ENCODE results near the gene PRMT2.
"Not testable (repeated sequence)": the region's sequence is repeated elsewhere in the genome, so short reads cannot be mapped to it uniquely, and the experiment has no call there.

The PRMT2 gene

DNA sequence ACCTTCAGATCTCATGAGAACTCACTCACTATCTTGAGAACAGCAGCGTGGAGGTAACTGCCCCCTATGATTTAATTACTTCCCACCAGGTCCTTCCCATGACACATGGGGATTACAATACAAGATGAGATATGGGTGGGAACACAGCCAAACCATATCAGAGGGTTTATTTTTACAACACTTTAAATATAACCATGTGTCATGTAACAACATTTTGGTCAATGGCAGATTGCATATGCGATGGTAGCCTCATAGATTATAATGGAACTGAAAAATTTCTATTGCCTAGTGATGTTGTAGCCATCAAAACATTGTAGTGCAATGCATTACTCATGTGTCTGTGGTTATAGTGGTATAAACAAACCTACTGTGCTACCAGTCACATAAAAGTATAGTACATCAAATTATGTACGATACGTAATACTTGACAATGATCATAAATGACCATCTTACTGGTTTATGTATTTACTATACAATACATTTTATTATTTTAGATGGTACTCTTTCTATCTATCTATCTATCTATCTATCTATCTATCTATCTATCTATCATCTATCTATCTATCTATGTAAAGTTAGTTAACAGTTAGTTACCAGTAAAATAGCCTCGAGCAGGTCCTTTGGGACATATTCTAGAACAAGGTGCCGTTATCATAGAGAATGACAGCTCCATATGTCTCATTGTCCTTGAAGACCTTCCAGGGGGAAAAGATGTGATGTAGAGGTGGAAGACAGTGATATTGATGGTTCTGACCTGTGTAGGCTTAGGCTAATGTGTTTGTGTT lies 18.0 kb upstream of the PRMT2 start:
- no peak for DNase-seq (ENCODE audit: low spot score)

- DNase-seq (ENCODE audit: low spot score): no peak
These were observed 16.6 kb upstream of the PRMT2 start for GRCh38 chr21:46618738-46619379.

DNA sequence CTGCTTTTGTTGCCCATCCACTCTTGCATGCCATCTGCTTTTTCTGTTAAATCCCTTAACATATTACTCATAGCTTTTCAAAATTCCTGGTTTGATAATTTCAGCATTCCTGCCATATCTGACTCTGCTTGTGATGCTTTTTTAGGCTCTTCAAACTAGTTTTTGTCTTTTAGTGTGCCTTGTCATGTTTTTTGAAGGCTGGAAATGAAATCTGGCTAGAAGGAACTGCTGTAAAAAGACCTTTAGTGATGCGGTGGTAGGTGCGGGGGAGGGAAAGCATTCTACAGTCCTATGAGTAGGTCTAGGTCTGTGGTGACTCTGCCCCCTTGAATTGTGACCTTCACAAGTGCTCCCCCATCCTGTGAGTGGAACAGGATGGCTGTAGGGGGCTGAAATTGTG lies 15.6 kb upstream of the PRMT2 start:
- no peak for DNase-seq (ENCODE audit: low spot score)

- DNase-seq (ENCODE audit: low spot score): no peak
These were observed 14.6 kb upstream of the PRMT2 start for GRCh38 chr21:46620846-46621245.

- DNase-seq (ENCODE audit: low spot score): peak; percentile 98
These were observed 13.9 kb upstream of the PRMT2 start for GRCh38 chr21:46621457-46622182.

DNA sequence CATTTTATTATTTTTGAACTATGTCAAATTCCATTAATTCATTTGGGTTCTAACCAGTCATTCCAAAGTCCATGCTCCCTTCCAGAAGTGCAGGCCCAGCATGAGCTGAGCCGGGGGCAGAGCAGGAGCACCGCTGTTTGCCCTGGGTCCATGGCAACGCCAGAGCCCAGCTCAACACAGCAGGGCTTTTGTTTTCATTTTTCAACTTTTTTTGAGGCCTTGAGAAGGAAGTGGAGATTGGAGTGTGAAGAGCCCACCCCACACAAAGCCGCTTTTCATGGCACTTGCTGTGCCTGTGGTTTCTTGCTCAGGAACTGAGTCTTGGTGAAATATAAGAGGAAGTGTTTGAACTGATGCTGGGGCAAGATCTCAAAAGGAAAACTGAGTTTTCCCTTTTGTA lies 13.2 kb upstream of the PRMT2 start:
- DNase-seq (ENCODE audit: low spot score): peak; percentile 96

GRCh38 chr21:46624050-46624449 lies 11.4 kb upstream of the PRMT2 start:
- DNase-seq (ENCODE audit: low spot score): peak; percentile 57

DNA sequence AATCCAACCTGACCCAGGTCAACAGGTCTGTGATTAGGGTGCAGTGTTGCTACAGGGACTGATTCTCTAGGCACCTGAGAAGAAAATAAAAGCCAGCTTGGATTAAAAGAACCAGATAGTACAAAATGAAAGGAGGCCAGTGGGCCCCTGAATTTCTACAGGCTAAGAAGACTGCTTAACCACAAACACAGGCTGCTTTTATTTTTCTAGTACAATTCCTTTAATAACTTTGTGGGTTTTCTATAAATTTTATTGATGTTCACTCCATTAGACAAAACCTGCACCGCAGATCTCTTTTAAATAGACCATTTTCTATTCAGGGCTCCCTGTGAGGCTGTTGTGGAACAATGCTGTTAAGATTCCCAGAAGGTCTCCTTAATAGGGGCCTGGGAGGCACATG lies 9.7 kb upstream of the PRMT2 start:
- DNase-seq (ENCODE audit: low spot score): no peak

GRCh38 chr21:46626536-46626935 lies 8.9 kb upstream of the PRMT2 start:
- DNase-seq (ENCODE audit: low spot score): no peak

- no peak for DNase-seq (ENCODE audit: low spot score)
These were observed 8.4 kb upstream of the PRMT2 start for GRCh38 chr21:46626975-46627501.

GRCh38 chr21:46627726-46628125 lies 7.7 kb upstream of the PRMT2 start:
- no peak for DNase-seq (ENCODE audit: low spot score)

DNA sequence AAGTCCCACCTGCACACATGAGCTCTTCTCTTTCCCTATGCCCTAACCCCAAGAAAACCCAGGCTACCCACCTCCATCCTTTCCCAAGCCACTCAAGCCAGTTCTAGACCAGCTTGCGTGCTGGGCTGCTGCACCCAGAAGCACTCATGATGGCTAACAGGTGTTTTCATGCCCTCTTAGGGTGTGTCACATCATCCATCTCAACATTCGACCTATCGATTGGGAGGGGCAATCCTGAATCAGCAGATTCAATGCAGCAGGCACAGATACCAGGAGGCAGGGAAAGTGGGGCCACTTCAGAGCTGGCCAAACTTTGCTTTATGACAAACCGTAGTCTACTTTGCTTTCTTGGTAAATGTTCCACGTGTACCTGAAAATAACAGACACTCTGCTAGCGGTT lies 6.6 kb upstream of the PRMT2 start:
- DNase-seq (ENCODE audit: low spot score): no peak

- DNase-seq (ENCODE audit: low spot score): not testable (repeated sequence)
These were observed 4.6 kb upstream of the PRMT2 start for GRCh38 chr21:46630915-46631314.

- DNase-seq (ENCODE audit: low spot score): no peak
These were observed 1.9 kb upstream of the PRMT2 start for GRCh38 chr21:46633566-46633965.

DNA sequence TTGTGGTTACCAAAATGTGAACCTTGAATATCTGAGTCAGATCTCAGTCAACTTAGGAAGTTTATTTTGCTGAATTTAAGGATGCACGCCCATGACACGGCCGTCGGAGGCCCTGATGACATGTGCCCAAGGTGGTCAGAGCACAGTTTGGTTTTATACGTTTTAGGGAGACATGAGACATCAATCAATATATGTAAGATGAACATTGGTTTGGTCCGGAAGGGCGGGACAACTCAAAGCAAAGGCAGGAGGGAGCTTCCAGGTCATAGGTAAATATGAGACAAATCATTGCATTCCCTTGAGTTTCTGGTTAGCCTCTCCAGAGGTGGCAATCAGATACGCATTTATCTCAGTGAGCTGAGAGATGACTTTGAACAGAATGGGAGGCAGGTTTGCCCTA lies 1.0 kb upstream of the PRMT2 start:
- DNase-seq (ENCODE audit: low spot score): no peak

- peak; percentile 86 for DNase-seq (ENCODE audit: low spot score)
These were observed 529 bp upstream of the PRMT2 start for GRCh38 chr21:46634966-46635323.

- DNase-seq (ENCODE audit: low spot score): no peak
These were observed 673 bp downstream of the PRMT2 start for GRCh38 chr21:46636181-46636512.

DNA sequence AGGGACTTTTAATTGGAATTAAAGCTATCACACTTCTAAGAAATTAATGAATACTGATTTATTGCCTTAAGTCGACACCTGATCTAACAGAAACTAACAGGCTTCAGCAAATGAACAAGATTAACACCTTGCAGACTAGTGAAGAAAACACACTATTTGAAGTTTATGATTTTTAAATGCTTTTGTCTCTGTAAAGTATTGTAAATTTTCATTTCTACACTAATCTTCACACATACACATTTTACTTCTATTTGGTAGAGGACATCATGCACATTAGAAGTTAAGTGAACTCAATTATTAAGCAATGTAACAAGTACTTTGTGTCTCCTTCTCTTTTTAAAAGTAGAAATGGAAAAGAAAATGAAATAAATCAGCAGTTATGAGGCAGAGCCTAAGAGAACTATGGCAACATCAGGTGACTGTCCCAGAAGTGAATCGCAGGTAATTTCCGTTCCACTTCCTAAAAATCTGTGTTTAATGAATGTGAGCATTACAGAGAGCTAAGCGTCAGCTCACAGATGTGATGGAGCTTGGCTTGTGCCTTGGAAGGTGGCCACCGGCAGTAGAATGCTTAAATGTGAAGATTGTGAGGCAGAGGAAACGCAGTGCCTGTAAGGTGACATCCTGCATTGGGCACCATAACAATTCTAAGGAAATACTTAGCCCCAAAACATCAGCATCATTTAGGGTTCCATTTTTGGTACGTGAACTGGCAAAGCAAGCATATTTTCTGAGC lies 1.2 kb downstream of the PRMT2 start:
- DNase-seq (ENCODE audit: low spot score): peak; percentile 19

- DNase-seq (ENCODE audit: low spot score): peak; percentile 37
These were observed 2.7 kb downstream of the PRMT2 start for GRCh38 chr21:46637952-46638746.

GRCh38 chr21:46639489-46640386 lies 4.3 kb downstream of the PRMT2 start:
- peak; percentile 63 for DNase-seq (ENCODE audit: low spot score)

Measured in globus pallidus (tissue), 1 donor.